Measurements from ENCODE around the gene CLIC5.

Gene CLIC5

DNA sequence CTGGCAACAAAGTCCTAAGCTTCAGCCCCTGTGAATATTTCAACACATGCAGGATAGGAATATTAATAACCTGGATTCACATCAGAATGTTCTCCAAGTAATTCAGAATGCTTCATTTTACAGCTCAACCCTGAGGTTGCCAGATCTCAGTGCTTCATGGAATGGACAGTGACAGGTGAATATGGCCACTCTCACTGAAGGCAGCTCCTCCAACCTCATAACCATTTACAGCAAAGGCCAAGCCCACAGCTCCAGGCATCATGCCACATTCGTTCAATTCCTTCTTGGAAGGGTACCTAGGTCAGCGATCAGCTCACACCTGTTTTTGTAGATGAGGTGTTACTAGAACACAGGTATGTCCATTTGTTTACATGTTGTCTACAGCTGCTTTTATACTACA lies 17.1 kb downstream of the CLIC5 start:
- FAIRE-seq (no peak), DNase-seq (ENCODE audit: insufficient read length, low spot score) (no peak)
- no peak for TF ChIP-seq POLR2A (IDR thresholded peaks at IDR 0.05; ENCODE audit: low read depth, low read length)

DNA sequence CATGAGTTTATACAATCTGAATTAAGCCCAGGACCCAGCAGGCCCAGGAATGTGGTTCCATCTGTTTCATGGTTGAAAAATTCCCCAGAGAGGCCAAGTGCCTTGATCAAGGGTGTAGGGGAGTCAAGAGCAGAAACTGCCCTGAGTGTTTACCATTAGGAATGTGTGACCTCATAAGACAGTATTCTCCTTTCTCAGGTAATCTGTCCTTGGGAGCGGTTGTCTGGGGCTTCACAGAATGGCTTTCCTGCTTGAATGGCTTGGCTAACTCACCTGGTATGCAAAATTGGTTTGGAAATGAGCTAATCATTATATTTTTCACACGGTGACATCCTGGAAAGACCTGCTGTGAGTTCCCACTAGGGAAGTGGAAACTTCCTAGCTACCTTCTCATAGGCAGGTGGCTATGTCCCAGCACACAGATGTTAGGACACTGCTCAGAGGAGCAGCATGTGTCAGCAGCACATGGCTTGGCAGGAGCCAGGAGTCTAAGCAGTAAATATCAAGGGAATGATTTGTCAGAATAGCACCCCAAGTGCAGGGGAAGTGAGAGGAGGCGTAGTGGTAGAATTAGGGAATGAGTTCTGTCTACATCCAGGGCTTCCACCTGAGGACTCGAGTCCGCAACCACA lies 17.7 kb downstream of the CLIC5 start:
- FAIRE-seq (no peak), DNase-seq (ENCODE audit: insufficient read length, low spot score) (no peak)
- no peak for TF ChIP-seq POLR2A (IDR thresholded peaks at IDR 0.05; ENCODE audit: low read depth, low read length)

DNA sequence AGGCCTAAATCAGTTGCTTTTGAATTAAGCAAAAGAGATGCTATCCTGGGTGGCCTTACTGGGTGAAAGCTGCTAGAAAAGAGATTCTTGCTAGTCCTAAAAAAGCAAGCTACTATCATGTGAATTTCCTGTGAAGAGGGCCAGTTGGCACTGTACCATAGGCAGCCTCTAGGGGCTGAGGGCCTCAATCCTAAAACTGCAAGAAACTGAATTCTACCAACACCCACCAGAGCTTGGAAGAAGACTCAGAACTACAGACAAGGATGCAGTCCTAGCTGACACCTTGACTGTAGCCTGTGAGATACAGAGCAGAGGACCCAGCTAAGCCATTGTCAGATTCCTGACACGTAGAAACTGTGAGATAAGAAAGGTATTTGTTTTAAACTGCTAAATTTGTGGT lies 24.5 kb downstream of the CLIC5 start:
- no peak for DNase-seq (ENCODE audit: insufficient read length, low spot score)
- no peak for TF ChIP-seq POLR2A (IDR thresholded peaks at IDR 0.05; ENCODE audit: low read depth, low read length)
- no peak for FAIRE-seq

DNA sequence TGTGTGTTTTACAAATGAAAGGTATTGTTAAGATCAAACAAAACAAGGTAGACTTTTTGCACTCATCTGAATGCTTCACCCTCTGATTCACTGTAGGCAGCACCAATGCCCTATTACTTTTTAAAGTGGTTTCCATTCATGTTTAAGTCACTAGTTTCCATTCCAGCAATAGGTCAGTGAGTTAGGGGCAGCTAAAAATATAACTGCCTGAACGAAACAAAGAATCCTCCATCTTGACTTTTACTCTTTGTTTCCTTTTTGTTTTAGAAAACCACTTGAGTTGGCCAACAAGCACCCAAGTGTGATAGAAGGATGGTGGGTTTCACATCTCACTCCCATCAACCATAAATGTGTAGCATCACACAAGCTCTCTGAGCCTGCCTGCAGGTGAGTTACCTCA lies 25.5 kb downstream of the CLIC5 start:
- TF ChIP-seq POLR2A (IDR thresholded peaks at IDR 0.05; ENCODE audit: low read depth, low read length) = no peak
- DNase-seq (ENCODE audit: insufficient read length, low spot score) = no peak
- no peak for FAIRE-seq

DNA sequence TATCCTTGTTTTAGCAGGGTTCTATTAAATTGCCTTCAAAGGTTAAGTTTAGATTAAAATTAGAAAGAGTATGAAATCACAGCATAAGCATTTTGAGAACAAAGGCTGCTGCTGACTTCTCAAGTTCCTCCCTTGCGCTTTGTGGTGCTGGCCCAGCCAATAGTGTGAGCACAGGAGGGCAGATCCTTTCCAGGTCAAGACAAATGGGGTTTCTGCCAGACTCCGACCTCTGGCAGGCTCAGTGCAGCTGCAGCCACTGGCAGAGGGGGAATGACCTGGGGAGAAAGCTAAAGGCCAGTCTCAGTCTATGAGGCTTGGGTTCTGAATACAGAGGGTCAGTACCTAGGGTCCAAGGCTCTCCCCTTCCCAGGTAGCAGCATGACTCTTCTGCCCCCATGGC lies 27.0 kb downstream of the CLIC5 start:
- no peak for FAIRE-seq
- DNase-seq (ENCODE audit: insufficient read length, low spot score) = no peak
- TF ChIP-seq POLR2A (IDR thresholded peaks at IDR 0.05; ENCODE audit: low read depth, low read length) = no peak

DNA sequence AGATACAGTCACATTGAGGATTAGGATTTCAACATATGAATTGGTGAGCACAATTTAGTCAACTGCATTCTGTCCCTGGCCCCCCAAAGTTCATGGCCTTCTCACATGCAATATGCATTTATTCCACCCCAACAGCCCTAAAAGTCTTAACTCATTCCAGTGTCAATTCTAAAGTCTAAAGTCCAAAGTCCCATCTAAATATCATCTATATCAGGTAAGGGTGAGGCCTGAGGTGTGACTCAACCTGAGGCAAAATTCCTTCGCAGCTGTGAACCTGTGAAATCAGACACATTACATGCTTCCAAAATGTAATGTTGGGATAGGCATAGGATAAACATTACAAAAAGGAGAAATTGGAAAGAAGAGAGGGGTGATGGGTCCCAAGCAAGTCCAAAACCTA lies 27.8 kb downstream of the CLIC5 start:
- no peak for TF ChIP-seq POLR2A (IDR thresholded peaks at IDR 0.05; ENCODE audit: low read depth, low read length)
- DNase-seq (ENCODE audit: insufficient read length, low spot score) = no peak
- no peak for FAIRE-seq

DNA sequence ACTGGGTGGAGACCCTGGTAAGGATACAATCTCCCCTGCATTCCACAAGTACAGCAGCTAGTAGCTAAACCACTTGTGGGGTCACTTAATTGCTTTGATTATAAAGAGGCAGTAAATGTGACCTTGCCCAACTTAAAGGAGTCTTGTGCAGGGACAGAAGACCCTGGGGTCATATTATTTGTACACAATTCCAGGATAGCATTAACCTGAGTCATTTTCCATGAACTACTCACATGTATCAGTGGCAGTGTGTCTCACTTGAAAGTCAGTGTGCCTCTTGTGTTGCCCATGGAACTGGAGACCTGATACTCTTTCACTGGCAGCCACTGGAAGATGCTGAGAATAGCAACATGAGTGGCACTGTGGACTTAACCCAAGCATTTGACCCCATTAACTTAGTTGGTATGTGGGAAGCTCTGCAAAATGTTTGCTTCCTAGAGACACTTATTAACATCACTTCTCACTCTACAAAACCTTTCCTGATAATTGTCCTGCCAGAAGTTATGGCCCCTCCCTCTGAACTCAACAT lies 28.9 kb downstream of the CLIC5 start:
- DNase-seq (ENCODE audit: insufficient read length, low spot score) = no peak
- FAIRE-seq = no peak
- no peak for TF ChIP-seq POLR2A (IDR thresholded peaks at IDR 0.05; ENCODE audit: low read depth, low read length)

DNA sequence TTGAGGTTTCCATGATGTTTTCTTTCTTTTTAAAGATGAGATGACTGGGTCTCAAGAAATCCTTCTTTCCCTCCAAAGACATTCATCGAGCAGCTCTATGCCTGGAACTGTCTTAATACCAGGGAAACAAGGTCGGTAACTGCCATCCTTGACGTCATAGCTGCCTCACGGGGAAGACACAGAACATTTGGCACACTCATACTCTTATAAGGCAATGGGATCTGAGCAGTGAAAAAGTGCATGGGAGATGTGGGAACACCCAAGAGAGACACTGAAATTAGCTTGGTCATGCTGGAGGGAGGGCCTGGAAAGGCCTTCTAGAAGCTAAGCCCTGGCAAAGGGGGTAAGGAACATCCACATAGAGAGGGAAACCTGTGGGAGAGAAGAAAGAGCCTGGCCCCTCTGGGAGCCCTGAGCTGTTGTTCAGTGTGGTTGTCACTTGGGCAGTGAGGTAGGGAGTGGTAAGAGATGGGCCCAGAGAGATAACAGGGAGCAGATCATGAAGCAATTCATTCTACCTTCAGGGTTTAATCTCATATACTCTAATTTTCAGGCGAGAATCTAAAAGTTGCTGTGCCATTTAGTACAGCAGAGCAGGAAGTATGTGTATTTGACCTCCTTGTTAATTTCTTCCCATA lies 30.8 kb downstream of the CLIC5 start:
- no peak for FAIRE-seq

DNA sequence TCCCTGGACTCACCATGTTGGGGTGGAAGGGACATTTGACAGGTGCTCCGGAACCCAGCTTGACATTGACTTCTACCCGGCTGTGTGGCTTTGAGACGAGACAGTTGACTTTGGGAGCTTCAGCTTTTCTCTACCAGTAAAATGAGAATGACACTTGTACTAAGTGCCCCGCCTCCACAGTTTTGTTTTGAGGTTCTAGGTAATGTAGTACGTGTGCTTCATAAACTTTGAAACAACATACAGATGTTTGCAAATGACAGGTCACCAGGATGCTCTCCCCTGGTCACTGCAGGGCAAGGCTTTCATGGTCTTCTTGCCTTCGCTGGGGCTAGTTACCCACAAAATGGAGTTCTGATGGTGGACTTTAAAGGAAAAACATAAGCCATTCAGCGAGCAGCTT lies 31.3 kb downstream of the CLIC5 start:
- DNase-seq (ENCODE audit: insufficient read length, low spot score) (no peak), FAIRE-seq (no peak)
- TF ChIP-seq POLR2A (IDR thresholded peaks at IDR 0.05; ENCODE audit: low read depth, low read length) = no peak

More for the DNA sequence above, 30.8 kb downstream of the CLIC5 start:
- no peak for TF ChIP-seq POLR2A (IDR thresholded peaks at IDR 0.05; ENCODE audit: low read depth, low read length)
- no peak for DNase-seq (ENCODE audit: insufficient read length, low spot score)

DNA sequence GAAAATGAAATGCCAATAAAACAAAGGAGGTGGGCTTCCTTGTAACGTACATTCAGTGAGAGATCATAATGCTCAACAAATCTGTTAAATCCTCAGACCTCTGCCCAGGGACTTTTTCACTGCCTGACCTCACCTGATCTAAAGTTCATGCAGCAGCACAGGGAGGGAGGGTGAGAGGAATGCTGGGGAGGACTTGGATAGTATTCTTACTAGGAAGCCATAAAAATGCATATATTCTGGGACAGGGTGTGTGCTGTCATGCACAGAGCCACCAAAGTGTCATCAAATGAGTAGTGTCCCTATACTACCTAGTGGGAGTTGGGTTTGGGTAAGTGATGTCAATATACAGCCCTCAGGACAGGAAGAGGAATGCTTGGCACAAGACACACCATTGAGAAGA lies 32.6 kb downstream of the CLIC5 start:
- no peak for FAIRE-seq
- TF ChIP-seq POLR2A (IDR thresholded peaks at IDR 0.05; ENCODE audit: low read depth, low read length) = no peak
- DNase-seq (ENCODE audit: insufficient read length, low spot score) = no peak

DNA sequence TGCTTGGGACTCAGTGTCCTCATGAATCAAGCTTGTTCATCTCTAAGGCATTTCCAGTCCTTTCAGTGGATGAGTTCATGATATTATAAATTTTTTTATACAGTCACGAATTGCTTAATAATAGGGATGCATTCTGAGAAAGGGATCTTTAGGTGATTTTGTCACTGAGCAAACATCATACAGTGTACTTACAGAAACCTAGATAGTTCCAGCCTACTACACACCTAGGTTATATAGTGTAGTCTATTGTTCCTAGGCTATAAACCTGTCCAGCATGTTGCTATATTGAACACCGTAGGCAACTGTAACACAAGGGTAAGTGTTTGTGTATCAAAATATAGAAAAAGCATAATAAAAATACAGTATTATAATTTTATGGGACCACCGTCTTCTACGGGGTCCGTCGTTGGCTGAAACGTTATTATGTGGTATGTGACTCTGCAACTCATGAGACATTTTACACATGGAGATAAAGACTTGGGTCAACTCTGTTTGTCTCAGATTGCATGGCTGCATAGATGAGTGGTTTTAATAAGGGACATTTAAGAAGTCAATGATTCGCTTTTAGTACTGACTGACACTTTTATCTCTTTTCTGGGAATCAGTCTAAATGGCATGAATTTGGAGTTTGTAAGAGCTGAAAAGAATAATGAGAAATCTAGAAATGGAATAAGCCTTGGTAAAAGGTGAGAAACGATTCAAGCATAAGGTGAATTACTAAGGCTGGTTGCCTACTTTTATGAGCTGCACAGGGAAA lies 33.2 kb downstream of the CLIC5 start:
- FAIRE-seq (no peak), DNase-seq (ENCODE audit: insufficient read length, low spot score) (no peak)
- no peak for TF ChIP-seq POLR2A (IDR thresholded peaks at IDR 0.05; ENCODE audit: low read depth, low read length)

DNA sequence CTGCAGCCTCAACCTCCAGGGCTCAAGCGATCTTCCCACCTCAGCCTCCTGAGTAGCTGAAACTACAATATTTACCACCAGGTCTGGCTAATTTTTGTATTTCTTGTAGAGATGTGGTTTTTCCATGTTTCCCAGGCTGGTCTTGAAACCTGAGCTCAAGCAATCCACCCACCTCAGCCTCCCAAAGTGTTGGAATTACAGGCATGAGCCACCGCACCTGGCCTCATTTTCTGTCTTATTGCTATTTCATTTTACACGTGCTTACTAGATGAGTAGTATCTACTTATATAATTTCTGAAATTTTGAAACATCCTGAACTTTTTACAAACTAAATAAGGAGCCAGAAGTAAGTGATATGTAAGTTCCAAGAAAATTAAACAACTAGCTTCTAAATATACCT lies 34.6 kb downstream of the CLIC5 start:
- DNase-seq (ENCODE audit: insufficient read length, low spot score) = no peak
- FAIRE-seq = no peak
- no peak for TF ChIP-seq POLR2A (IDR thresholded peaks at IDR 0.05; ENCODE audit: low read depth, low read length)

DNA sequence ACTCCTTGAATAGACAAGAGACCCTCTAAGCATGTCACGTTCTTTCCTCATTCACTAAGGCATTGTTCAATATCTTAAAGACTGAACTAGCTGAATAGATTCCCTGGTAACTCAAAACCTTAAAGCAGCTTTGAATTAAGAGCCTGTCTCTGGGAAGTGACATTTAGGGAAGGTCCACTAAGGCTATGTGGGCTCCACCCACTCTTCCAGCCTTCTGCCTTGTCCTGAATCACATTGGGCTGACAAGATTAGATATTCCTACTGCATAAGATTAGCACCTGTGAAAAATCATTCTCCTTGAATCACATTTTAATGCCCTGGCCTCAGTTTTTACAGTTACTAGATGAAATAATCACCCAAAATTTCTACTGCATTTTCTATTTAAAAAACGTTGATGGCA lies 36.3 kb downstream of the CLIC5 start:
- no peak for FAIRE-seq
- no peak for DNase-seq (ENCODE audit: insufficient read length, low spot score)
- no peak for TF ChIP-seq POLR2A (IDR thresholded peaks at IDR 0.05; ENCODE audit: low read depth, low read length)

DNA sequence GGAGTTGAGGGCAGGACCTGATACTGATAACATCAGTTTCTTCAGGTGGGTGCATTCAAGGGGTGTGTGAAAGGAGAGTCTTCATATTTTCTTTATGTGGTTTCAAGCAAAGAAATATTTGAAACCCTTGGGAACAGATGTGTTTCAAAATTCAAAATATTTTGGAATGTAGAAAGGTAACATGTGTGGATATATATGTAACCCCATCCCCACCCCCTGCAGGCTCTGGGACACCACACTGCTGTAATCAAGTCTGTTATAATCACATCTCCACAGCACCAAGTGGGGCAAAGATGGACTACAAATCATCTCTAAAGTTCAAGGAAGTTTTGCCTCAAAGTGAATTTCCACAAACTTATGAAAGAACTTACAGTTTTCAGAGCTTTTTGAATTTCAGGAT lies 41.1 kb downstream of the CLIC5 start:
- TF ChIP-seq POLR2A (IDR thresholded peaks at IDR 0.05; ENCODE audit: low read depth, low read length) = no peak
- no peak for FAIRE-seq
- no peak for DNase-seq (ENCODE audit: insufficient read length, low spot score)
